Panc1 (cell line): ENCODE data around the gene GPR25. TPM values are rescaled to one million over a fixed set of nuclear protein-coding genes. Genes with fewer than 3 reads are reported as not detected.

ENCODE experiments used
- ATAC-seq: fragments of 200-7000 bp; cut with Tn5 transposase; 2 replicates; pipeline ENCODE4 v1.9.1; 2020; ENCODE audit warnings: mild to moderate bottlenecking, moderate library complexity
- BruUV-seq: library from RNA; stranded (reverse); fragments of 400-500 nt; replicated peaks from 2 replicates; lab custom pipeline; 2021; lab: Mats Ljungman, UMichigan
- CTCF ChIA-PET: fragments of 300-600 bp; sonication (Branson Sonifier 250); formaldehyde crosslinking; loops from one replicate; lab custom pipeline; 2022; ENCODE audit warnings: antibody characterized with exemption; lab: Charles Lee
- POLR2A ChIA-PET: fragments of 300-600 bp; sonication (Branson Sonifier 250); formaldehyde crosslinking; loops from one replicate; lab custom pipeline; 2022; ENCODE audit warnings: antibody characterized with exemption; lab: Charles Lee
- DNase-seq: peaks from one replicate; pipeline ENCODE4 v3.0.0-alpha.2; 2010; ENCODE audit warnings: low read depth, low spot score
- H3K27ac ChIP-seq: 2 replicates; pipeline ENCODE4 v1.5.1; 2011; ENCODE audit warnings: mild to moderate bottlenecking, low read length, inconsistent platforms
- H3K27me3 ChIP-seq: fragments of 200-500 bp; sonication (Bioruptor generic); 2 replicates; pipeline ENCODE4 v1.6.0; 2014; ENCODE audit warnings: low read length, inconsistent platforms; ENCODE audit not compliant: control insufficient read depth, insufficient read depth
- H3K36me3 ChIP-seq: fragments of 200-500 bp; sonication (Bioruptor generic); 2 replicates; pipeline ENCODE4 v1.5.1; 2014; ENCODE audit warnings: inconsistent platforms, mild to moderate bottlenecking, low read length, moderate library complexity; ENCODE audit not compliant: control insufficient read depth, insufficient read depth
- H3K4me1 ChIP-seq: 2 replicates; pipeline ENCODE4 v1.5.1; 2011; ENCODE audit warnings: inconsistent platforms, mild to moderate bottlenecking, low read length, moderate library complexity; ENCODE audit not compliant: control insufficient read depth, insufficient read depth
- H3K4me3 ChIP-seq, 2 experiments: 2 replicates each; pipeline ENCODE4 v1.5.1; 2011 to 2012; ENCODE audit warnings: low read depth in 2 of 2, low read length in 2 of 2, mild to moderate bottlenecking in 2 of 2, inconsistent platforms in 1 of 2, moderate library complexity in 1 of 2
- H3K9me3 ChIP-seq: fragments of 200-500 bp; sonication (Bioruptor generic); 2 replicates; pipeline ENCODE4 v1.5.1; 2014; ENCODE audit warnings: low read depth, mild to moderate bottlenecking, inconsistent platforms, low read length, moderate library complexity; ENCODE audit not compliant: control insufficient read depth, insufficient read depth
- CTCF ChIP-seq: fragments of 450-650 bp; IDR thresholded peaks from 2 replicates; pipeline ENCODE4 v1.5.1; 2017; ENCODE audit warnings: mild to moderate bottlenecking
- REST ChIP-seq, 2 experiments: IDR thresholded peaks; 2 replicates each; pipeline ENCODE4 v1.6.1; 2011 to 2012; ENCODE audit warnings: low read depth in 2 of 2, control low read depth in 1 of 2, low read length in 1 of 2, mild to moderate bottlenecking in 1 of 2, moderate library complexity in 1 of 2; ENCODE audit not compliant: insufficient read depth in 1 of 2
- SIN3A ChIP-seq: IDR thresholded peaks from 2 replicates; pipeline ENCODE4 v1.6.1; 2012; ENCODE audit warnings: low read depth, mild to moderate bottlenecking, low read length, moderate library complexity, borderline replicate concordance; ENCODE audit not compliant: insufficient read depth
- in situ Hi-C: cut with HindIII; loops from 2 replicates; pipeline ENCODE4 v1.10.0; 2016; ENCODE audit warnings: low sequenced_read_pairs, low pct_unique_long_range_greater_than_20kb
- intact Hi-C: fragments of 100-400 bp; cut with micrococcal nuclease; formaldehyde crosslinking; loops from one replicate; pipeline ENCODE4 v1.10.0; 2022; ENCODE audit not compliant: unreplicated experiment
- total RNA-seq: library from RNA; stranded (reverse); gene quantifications from one replicate; pipeline ENCODE4 v1.2.1, GENCODE V29; 2021; ENCODE audit not compliant: unreplicated experiment

The GPR25 gene
- total RNA-seq, 1 experiment from 2014 or later, result not detected

DNA sequence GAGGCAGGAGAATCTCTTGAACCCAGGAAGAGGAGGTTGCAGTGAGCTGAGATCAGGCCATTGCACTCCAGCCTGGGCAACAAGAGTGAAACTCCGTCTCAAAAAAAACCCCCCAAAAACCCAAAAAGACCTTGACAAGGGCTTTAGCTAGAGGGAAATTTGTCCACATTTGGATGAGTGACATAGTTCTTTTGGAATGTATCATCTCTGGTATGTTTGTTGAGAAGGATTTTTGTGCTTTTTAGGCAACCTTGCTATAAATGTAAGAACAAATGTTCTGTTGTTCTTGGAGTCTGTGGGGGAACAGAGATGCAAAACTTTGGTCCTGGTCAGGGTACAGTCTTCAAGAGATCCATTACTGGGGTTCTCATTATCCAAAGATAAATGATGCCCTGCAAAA, 50.8 kb downstream of the GPR25 start:
- TF ChIP-seq REST (IDR thresholded peaks at IDR 0.05; ENCODE audit: insufficient read depth in 1 of 2, low read depth in 2 of 2, low read length in 1 of 2) (no peak), SIN3A (no peak), CTCF (no peak)
- ChIA-PET CTCF (no interaction called here), POLR2A (no interaction called here)
- Histone ChIP-seq H3K4me3 (no peak overlapping the region), H3K36me3 (no peaks in the 10 kb centered on the region), H3K4me1 (no peaks in the 10 kb centered on the region), H3K27me3 (no peaks in the 10 kb centered on the region), H3K9me3 (no peaks in the 10 kb centered on the region), H3K27ac (no peak overlapping the region)
- DNase-seq, result no peak
- in situ Hi-C loops (no loop called here), intact Hi-C loops (no loop called here)
- no TSS peak for BruUV-seq
- no peak for ATAC-seq

Other genes starting within 250 kb of the GPR25 start
- gene DDX59, start 203.1 kb upstream of the GPR25 start, total RNA-seq, result 26.4 TPM
- gene CAMSAP2, start 134.1 kb upstream of the GPR25 start, total RNA-seq, result 40.1 TPM
- 3.6 TPM for gene INAVA, start 21.9 kb downstream of the GPR25 start, total RNA-seq
- 0.46 TPM for gene KIF21B, start 150.7 kb downstream of the GPR25 start, total RNA-seq
- not detected for gene CACNA1S, start 239.4 kb downstream of the GPR25 start, total RNA-seq